GM21723 (cell line): Measurements from ENCODE around the gene CPS1.

Source experiments
- ATAC-seq: cut with Tn5 transposase; IDR thresholded peaks from one replicate; pipeline ENCODE4 v1.9.1; 2021; ENCODE audit warnings: mild to moderate bottlenecking, moderate library complexity; ENCODE audit not compliant: unreplicated experiment

Gene CPS1

DNA sequence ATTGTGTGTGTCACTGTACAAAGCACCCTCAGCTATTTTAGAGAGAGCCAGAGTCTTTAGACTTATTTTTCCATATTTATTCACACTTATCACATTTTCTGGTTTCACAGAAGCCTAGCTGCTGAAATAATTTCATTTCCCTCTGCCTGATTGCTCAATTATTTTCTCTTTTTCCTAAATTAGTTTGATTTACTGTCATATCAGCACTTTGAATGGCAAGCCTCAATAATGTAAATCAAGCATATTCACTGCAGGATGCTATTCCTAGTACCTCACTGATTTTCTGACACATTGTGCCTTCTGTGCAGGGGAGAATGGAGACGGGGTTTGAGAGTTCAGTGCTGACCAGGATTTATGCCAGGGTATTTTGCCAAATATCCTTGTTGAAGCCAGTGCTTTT is 48.3 kb downstream of the CPS1 start:
- no peak for ATAC-seq

DNA sequence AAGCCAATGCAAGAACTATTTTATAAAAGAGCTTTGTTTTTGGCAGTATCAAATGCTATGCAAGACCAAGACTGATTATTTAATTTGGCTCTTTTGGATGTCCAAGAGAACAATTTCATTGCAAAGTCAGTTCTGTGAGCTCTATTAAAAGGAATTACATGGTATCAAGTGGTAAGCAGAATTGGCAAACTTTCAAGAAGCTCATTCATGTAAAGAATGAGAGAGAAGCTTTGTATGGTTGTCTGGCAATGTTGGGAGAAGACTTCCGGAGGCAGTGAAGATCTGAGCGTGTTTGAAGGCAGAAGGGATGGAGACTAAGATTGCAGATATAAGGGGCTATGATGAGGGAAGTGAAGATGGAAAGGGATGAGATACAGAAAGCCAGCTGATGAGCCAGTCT is 49.6 kb downstream of the CPS1 start:
- no peak for ATAC-seq

DNA sequence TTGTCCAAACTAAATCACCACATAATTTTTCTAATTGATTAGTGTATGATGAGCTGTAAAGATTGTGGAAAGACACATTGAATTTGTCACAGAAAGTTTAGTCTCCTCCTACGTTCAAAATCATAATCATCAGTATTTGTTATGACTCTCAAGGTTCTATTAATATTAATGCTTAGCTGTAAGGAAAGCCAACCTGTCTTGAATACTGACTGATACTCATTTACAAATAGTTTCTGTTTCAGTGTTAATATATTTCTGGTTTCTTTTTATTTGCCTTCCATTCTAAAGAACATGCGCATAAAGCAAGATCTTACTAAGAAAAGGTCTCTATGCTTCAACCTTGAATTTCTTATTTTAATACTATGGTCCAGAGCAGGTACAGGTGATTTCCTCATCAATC is 55.1 kb downstream of the CPS1 start:
- peak; percentile 75 for ATAC-seq

DNA sequence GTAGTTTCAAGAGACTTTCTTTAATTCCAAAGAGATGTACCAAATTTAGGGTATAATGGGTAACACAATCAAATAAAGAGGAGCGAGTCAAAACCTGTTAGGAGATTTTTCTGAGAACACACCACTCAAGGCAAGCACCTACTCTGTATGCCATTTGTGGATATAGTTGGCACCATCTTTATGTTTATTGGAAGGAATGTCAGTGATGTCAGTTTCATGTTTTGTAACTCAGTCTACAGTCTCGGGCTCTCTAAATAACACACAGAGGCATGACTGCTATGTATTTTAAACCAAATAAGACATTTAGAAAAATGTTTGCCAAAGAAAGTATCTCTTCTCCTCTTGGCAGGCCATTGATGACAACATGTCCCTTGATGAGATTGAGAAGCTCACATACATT is 59.7 kb downstream of the CPS1 start:
- ATAC-seq, result no peak

DNA sequence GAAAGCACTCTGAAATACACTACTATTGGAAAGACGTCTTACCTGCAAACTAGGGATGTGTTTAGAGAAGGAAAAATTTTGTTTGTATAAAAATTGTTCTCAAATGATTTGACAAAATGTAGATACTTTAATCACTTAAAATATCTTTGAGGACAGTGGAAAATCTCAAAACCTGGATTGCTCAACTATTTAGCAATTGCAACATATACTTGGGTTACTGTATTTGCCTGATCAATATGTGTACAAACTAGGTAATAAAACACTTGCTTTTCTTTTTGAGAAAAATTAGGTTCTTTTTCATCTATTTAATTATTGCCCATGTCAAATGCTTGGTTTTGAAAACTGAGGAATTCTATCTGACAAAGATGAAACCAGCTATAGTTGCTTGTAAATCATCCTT is 60.9 kb downstream of the CPS1 start:
- ATAC-seq, result no peak

DNA sequence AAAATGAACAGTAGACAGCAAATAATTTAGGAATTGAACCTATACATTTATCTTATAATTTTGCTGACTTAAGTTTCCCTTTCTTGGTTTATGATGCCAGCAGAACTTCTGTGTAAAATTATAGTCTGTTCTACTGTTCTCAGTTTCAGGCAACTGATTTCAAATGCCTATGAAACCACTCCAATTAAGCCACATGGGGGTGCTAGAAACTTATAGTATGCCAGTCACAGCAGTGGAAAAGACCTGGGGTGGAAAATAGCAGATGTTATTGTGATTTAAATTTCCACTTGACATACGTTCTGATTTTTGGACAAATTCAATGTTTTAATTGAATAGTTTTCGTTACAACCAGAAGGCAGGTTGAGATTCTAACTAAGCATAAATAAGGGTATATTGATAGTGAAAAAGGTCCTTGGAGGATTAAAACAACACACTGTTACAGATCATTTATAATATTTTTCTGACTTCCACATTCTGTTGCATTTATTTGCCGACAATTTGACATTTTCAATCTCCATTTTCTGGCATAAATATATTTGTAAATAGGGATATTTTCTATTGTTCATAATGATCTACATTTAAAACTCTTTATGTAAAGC is 61.4 kb downstream of the CPS1 start:
- ATAC-seq, result no peak

DNA sequence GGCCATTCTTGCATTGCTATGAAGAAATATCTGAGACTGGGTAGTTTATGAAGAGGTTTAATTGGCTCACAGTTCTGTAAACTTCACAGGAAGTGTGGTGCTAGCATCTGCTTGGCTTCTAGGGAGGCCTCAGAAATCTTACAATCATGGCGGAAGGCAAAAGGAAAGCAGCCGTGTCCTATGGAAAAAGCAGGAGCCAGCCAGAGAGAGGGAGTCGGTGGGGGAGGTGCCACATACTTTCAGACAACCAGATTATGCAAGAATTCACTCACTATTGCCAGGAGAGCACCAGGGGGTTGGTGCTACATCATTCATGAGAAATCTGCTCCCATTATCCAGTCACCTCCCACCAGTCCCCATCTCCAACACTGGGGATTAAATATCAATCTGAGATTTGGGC is 64.1 kb downstream of the CPS1 start:
- ATAC-seq, result no peak

DNA sequence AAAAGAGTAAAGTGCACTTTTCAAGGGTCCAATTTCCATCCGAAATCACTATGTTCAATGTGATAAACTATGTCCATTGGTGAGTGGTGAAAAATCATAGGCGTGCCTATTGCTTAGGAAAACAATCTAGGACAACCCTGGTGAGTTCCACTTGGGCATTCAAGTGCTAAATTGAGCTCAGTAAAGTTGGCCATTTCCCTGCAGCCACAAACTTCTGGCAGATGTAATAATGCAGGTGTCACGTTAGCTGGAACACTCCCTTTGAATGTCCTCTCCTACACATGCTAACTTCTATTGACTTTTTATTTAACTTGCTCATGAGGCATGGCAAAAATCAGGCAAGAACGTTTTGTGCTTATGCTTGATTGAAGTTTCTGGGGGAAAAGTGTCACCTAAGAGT is 67.1 kb downstream of the CPS1 start:
- ATAC-seq, result no peak

DNA sequence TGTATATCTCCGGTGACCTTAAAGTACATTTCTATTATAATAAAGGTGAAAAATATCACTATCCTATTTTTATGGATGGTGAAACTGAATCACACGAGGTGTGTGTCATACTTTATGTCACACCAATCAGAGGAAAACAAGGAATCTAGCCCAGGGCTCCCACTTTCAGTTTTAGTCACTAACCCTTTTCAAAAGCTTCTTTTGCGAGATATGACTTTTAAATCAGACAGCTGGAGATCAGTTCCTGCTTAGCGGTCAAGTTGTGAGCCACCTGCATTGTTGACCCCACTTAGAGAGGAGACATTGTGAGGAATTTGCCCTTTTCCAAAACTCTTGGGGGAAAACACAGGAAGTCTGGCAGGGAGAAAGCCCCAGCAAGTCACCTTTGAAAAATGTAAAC is 70.5 kb downstream of the CPS1 start:
- ATAC-seq, result peak; percentile 46

DNA sequence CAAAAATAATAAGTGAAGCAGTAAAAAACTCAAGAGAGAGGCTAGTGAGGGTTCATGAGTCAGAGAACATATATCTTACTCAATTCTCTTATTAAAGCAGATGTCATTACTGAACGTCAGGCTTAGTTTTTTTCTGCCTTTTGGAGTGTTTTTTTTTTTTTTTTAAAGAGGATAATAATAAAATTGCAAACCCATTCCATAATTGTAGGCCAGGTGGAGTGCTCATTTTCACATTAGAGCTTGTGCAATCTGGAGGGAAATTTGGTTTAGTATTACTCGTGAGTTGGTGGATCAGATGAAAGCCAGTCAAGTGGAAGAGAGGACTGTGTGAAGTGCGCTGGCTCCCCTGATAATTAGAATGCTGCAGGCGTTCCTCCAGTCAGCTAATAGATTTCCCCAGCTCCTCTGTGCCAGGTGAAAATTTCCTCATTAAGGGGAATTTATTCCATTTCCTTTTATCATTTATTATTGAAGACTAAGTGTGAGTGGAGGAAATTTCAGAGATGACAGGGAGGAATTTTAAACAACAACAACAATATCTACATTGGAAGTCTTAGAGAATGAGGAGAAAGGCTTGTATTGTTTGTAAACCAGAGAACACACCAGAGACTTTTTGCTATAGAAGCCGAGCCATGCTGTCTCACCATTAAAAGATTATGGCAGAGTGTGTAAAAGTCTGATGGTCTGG is 74.6 kb downstream of the CPS1 start:
- ATAC-seq, result no peak

DNA sequence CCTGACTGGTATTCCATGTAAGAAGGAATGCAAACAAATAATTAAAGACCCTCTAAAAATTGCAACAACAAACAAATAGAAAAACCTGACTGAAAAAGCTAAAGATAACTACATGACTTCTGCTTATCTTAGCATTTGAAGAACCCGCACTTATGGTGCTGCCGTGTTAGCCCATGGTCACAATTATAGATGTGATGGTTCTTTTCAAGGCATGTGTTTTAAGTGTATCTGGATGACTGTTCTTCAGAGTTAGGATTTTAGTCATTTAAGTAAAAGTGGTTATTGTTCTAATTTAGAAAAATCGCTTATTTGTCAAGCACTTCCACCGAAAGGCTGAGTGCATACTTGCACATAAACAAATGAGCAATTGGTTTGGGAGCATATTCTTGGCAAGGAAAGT is 77.3 kb downstream of the CPS1 start:
- ATAC-seq, result no peak

DNA sequence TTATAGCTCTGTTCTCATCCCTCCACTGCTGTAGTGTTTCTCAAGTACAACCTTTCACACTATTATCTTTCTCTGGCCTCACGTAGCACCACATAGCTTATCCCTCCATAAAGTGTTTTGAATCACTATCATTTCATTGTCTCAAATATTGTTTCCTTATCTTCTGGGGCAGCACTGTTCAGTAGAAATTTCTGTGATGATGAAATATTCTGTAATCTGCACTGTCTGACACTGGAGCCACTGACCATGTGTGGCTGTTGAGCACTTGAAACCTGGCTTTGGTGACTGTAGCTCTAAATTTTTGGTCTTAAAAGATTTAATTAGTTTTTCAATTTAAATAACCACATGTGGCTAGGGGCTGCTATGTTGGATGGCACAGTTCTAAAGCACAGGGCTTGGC is 78.9 kb downstream of the CPS1 start:
- ATAC-seq, result no peak

DNA sequence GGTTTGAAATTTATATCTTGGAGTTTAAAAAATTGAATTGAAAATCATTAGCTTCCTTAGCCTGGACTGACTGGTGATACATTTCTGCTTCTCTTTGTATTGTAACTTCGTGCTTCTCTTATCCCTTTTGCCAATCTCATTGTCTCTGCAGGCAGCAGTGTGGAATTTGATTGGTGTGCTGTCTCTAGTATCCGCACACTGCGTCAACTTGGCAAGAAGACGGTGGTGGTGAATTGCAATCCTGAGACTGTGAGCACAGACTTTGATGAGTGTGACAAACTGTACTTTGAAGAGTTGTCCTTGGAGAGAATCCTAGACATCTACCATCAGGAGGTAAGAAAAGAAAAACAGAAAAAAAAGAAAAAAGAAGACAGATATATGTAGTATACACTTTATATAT is 85.9 kb downstream of the CPS1 start:
- ATAC-seq, result no peak

DNA sequence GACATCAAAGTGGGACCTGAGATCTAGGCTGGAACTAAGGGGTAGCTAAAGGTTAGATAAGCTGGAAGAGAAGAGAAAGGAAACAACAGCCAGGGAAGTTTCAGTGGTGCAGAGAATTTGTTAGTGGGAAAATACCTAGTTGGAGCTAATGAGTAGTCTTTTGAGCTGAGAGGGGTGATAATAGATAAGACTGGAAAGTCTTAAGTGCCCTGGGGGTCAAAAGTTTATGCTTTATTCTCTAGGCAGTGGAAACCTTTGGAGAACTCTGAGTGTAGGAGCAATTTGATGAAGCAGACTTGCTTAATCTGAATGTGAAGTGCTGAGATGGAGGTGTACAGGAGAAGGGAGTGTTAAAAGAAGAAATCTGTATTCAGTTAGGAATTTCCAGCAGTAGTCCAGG is 90.8 kb downstream of the CPS1 start:
- no peak for ATAC-seq

DNA sequence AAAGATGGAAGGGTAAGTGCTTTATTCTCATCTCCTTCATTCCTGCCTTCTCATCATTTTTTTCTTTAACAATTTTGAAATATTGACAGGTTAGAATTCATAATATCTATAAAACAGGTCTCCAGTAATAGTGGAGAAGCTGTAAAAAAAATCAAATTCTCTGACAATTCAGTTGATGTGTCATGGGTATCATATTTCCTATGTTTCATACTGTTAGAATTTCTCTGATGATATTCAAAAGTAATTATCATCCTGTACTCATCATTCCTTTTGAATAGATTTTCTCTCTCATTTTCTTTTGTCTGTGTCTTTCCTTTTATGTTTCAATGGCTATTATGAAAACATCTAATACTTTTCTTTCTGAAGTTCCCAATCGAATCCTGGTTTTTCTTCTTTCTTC is 97.7 kb downstream of the CPS1 start:
- ATAC-seq, result no peak

DNA sequence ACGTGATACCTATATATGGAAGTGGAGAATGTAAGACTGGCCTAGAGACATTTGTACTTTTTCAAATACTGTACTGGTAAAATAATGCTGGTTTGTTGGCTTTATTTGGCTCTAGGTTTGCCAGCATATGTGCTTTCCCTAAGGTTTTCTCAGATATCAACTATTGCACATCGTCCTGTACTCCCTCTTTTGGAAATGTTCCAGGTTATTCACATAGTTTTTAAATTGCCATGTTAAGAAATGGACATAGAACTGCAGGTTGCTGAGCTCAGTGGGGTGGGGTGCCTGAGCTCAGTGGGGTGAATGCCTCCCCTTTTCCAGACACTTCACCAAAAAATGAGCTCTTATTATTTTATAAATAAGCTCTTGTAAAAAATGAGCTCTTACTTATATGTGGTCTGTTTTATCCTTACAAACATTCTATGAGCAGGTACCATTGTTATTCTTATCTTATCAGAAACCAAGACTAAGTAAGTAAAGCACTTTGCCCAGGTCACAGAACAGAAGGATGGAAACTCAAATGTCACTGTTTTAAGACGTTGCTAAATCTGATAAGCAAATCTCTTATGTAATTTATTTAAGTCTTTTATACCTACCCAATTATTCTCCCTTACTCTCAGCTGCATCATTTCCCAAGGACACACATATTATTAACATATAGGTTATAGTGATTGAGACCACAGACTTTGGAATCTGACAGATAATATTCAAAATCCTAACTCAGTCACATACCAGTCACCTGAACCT is 99.0 kb downstream of the CPS1 start:
- no peak for ATAC-seq

DNA sequence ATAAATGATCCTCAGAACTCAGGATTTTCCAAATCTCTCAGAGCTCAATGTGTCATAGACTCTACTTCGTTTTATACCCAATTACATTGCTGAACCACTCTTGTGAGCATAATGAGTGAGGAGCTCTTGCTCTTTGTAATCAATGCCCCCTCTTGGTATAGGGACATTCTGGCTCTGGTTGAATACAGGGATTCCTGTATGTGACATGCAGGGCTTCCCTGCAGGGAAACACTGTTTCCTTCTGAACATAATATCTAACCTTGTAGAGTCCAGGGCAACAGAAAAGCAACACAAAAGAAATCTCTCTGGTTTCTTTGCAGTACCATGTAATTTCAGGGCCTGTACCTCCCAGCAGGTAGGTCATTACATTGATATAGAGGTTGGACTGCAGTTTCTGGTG is 101.5 kb downstream of the CPS1 start:
- ATAC-seq, result no peak

DNA sequence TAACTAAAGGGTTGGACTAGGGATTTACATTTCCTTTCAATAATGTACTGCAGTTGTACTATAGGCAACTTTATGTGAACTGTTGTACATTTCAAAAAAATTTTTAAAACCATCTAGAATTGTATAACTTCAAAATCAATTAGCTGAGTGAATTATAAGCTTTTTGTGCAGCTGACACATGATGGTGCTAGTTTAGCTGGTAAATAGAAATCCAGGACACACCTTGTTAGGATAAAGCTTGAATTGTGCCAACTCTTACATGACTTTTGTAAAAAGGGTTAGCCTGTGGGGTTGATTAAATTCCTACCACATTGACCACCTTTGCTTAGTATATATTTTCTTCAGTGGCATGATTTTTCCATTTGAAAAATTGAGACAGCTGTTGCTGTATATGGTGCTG is 104.4 kb downstream of the CPS1 start:
- ATAC-seq, result no peak

DNA sequence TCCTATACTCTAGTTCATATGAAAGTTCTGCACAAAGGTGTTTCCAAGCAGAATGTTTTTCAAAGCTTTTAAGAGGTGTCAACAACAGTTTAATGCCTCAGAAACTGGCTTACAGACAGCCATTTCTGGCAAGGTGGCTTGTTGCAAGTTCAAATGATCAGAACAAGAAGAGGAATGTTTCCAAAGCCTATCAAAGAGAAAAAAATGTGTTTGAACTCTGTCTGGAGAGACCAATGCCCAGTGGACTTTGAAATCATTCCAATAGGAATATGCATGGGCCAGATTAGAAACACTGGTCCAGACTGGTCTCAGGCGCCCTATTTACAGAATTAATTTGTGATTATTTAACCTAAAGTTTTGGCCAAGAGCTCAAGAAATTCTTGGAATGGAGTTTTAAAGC is 106.2 kb downstream of the CPS1 start:
- ATAC-seq, result no peak

DNA sequence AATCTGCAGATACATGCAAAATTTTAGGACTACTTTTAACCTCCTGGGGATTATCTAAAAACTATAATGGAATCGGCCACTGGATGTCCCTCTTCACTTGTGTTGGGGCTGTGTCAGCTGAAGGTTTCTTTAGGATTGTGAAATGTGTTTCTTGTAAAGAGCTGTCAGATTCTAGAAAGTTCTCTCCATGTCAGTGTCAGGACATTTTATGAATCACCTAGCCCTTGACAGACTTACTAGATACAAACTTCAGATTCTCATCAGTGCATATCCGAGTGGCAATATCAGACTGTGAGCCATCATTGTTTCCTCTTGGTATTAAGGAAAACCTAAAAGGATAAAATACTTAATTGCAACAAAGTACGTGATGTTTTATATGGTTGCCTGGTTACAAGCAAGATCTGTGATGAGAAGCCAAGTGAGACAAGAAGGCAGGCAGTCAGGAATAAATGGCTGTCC is 107.3 kb downstream of the CPS1 start:
- no peak for ATAC-seq

DNA sequence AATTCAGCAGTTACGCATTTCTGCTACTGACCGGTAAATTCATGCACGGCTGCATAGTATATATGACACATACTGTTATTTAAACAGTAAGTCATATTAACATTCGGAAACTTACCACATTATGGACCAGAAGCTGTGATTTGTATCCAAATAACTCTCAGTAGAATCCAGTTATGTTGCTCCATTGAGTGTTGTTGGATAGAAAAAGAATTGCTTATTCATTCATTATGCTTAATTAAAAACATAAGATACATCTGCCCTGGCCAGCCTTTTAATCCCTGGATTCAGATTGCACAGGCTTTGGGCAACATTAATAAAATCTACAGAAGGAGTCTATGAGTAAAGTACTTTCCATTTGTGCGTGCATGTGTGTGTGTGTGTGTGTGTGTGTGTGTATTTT is 111.3 kb downstream of the CPS1 start:
- no peak for ATAC-seq

DNA sequence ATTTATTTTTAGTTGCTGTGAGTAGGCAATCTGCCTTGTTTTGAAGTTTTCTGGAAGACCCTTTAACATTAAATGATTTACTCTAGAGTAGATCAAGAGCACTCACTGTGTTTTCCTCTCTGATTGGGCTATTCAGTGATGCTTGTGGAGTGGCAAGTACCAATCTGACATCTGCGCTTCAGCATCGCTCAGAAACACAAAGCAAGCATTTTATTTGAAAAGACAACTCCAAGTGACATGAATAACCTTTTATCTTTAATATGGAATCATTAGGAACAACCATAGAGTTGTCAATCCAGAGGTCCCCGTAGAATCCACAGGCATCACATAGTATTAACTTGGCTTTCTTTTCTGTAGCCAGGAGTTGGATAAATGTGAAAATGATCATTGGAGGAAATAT is 114.7 kb downstream of the CPS1 start:
- no peak for ATAC-seq
